ENCODE measurements around the gene FAM193A.

Gene FAM193A

DNA sequence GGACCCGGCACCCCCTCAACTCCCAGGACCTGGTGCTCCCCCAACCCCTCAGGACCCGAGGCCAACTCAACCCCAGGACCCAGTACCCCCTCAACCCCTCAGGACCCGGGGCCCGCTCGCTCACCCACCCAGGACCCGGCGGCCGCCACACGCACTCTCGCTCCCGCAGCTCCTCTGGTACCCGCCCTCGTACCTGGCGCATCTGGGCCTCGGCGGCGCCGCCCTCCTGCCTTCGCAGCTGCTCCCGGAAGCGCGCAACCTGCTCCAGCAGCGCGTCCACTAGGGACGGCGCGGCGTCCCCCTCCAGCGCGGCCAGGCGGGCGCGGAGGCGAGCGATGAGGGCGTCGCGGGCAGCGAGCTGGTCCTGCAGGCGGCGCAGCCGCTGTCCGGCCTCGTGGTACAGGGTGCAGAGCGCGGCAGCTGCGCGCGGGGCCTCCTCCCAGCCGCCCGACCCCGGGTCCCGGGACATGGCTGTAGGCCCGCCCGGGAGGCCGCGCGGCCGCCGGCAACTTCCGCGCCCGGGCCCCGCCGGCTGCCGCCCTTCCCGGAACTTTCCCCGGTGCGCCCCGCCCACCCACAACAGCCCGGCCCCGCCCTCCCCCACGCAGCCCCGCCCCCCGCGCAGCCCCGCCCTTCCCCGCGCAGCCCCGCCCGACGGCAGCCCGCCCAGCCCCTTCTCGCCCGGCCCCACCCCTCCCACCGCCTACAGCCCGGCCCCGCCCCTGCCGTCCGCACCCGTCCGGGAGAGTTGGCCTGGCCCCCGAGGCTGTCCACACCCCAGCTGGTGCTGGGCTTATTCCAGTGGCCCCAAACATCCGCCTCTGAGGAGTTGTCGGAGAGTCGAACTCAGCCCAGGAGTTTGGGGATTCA, 219.6 kb downstream of the FAM193A start, which contains the start of gene TNIP2:
TNIP2 (minus strand) TSS at position 516 of the 870 bp plus-strand sequence; CDS start at position 469, 47 bp downstream.
- no peak for TF ChIP-seq GATA3 (IDR thresholded peaks at IDR 0.05; ENCODE audit: low read depth, low read length)
- no peak for TF ChIP-seq GATA2 (IDR thresholded peaks at IDR 0.05; ENCODE audit: low read depth, low read length)

DNA sequence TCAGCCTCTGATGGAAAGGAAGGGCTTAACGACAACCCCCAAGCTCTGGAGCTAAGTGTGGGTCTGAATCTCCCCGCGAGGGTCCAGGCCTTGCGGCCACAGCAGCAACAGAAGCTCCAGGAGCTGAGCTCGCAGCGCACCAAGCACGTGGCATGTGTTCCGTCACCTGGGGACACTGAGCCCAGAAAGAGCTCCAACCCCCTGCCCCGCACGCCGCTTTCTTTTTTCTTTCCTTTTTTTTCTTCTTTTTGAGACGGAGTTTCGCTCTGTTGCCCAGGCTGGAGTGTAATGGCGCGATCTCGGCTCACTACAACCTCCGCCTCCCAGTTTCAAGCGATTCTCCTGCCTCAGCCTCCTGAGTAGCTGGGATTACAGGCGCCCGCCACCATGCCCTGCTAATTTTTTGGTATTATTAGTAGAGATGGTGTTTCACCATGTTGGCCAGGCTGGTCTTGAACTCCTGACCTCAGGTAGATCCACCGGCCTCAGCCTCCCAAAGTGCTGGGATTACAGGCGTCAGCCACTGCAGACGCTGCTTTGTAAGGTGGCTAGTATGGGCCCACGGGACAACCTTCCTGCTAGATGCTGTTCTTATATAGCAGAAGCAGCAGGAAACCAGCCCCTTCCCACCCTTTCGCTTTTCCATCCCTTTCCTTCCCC, 220.4 kb downstream of the FAM193A start:
- TF ChIP-seq GATA2 (IDR thresholded peaks at IDR 0.05; ENCODE audit: low read depth, low read length) = no peak
- no peak for TF ChIP-seq GATA3 (IDR thresholded peaks at IDR 0.05; ENCODE audit: low read depth, low read length)

DNA sequence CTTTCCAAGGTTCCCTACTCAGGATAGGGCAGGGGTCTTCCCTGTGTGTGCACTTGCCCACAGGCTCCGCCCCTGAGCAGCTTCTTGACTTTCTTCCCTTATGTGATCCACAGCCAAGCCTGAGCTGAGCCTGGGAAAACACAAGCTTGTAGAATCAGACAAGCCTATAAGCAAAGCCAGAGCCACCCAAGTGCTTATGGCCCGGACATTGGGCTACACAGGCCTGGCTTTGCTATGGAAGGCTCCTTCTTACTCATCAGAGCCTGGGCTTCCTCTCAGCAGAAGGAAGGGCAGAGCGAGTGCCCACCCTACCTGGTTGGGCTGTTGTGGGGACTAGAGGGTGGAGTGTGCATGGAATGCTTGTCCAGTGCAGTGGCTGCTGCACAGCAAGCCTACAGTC, 221.0 kb downstream of the FAM193A start:
- TF ChIP-seq GATA2 (IDR thresholded peaks at IDR 0.05; ENCODE audit: low read depth, low read length) (no peak), GATA3 (IDR thresholded peaks at IDR 0.05; ENCODE audit: low read depth, low read length) (no peak)

DNA sequence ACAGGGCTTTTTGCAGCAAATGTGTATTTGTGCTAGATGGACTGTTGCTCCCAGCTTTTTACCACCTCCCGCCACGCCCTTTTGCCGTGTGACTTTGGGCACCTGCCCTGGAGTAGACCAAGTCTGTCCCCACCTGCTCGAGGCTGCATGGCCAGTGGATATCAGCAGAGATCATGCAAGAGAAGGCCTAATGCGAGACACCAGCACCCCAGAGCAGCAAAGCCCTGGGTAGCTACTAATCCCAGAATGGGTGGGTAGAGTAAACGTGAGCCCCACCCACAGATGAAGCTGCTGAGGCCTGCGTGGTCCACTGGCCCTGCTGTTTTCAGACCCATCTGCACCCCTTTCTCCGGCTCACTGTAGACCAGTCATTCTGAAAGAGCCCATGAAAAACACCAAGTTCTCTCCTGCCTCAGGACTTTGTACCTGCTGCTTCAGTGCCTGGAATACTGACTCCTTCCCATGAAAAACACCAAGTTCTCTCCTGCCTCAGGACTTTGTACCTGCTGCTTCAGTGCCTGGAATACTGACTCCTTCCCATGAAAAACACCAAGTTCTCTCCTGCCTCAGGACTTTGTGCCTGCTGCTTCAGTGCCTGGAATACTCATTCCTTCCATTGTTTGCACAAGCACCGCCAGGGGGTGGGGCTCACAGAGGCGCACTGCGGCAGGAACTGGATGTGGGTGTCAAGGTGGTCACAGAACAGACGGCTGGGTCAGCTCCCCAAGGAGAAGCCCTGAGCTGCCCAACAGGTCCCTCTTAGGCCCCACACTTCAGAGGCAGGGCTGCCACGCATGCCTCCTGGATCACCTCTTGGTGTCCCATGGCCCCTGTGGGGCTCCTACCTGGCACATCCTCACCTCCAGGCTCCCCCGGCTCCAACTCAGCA, 224.8 kb downstream of the FAM193A start:
- TF ChIP-seq GATA3 (IDR thresholded peaks at IDR 0.05; ENCODE audit: low read depth, low read length) = no peak
- no peak for TF ChIP-seq GATA2 (IDR thresholded peaks at IDR 0.05; ENCODE audit: low read depth, low read length)

- no peak for TF ChIP-seq GATA3 (IDR thresholded peaks at IDR 0.05; ENCODE audit: low read depth, low read length)
- no peak for TF ChIP-seq GATA2 (IDR thresholded peaks at IDR 0.05; ENCODE audit: low read depth, low read length)
These were observed 225.6 kb downstream of the FAM193A start for GRCh38 chr4:2762048-2762447.

- TF ChIP-seq GATA2 (IDR thresholded peaks at IDR 0.05; ENCODE audit: low read depth, low read length) (no peak), GATA3 (IDR thresholded peaks at IDR 0.05; ENCODE audit: low read depth, low read length) (no peak)
These were observed 227.1 kb downstream of the FAM193A start for GRCh38 chr4:2763511-2763967.

DNA sequence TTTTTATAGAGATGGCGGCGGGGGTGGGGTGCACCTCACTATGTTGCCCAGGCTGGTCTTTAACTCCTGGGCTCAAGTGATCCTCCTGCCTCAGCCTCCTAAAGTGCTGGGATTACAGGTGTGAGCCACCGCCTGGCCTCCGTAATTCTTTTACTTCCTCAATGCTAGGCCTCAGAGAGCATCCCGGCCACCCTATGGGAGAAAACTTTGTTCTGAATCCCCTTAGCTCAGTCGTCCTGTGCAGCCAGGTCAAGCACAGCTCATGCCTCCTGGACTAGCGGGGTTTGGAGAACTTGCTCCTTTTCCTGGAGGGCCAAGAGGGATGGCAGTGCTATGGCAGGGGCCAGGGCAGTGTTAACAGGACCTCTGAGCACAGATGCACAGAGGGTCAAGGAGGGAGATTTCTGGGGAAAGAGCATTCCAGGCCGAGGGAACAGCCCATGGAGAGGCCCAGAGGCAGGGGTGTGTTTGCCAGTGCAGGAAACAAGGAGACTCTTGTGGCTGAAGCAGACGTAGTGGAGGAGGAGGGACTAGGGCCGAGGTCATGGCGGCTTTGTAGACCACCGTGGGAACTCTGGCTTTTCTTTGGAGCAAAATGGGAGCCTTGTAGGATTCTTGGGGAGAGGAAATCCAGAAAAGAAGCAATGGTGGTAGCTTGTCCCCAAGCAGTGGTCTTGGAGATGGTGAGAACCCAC, 229.5 kb downstream of the FAM193A start:
- TF ChIP-seq GATA2 (IDR thresholded peaks at IDR 0.05; ENCODE audit: low read depth, low read length) (no peak), GATA3 (IDR thresholded peaks at IDR 0.05; ENCODE audit: low read depth, low read length) (no peak)

DNA sequence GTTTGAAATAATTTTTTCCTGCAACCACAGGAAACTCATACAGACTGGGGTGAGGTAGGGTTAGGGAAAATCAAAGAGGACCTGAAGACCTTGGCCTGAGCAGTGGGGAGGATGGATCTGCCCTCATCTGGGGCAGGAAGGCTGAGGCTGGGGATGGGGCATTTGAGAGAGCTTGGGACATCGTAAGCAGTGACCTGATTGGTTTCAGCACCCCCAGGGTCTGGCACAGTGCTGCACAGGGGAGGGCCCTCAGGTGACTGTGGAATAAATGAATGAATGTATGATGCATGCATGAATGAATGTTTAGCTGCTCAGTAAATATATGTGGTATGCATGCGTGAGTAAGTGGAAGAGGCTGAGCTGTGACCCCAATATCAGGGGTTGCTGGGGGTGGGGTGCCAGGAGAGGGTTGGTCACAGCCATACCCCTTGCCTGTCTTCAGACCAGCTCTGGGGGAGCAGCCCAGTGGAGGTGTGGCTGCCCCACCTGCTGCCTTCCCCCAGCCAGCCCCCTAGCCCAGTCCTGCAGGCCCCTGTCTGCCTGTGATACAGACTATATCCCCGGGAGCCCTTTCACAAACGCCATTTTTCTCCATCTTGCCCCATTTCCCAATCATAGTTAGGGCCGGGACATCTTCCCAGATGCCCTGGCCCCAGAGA, 230.7 kb downstream of the FAM193A start:
- no peak for TF ChIP-seq GATA3 (IDR thresholded peaks at IDR 0.05; ENCODE audit: low read depth, low read length)
- TF ChIP-seq GATA2 (IDR thresholded peaks at IDR 0.05; ENCODE audit: low read depth, low read length) = no peak

- TF ChIP-seq GATA3 (IDR thresholded peaks at IDR 0.05; ENCODE audit: low read depth, low read length) = no peak
- TF ChIP-seq GATA2 (IDR thresholded peaks at IDR 0.05; ENCODE audit: low read depth, low read length) = no peak
These were observed 231.2 kb downstream of the FAM193A start for GRCh38 chr4:2767705-2768074.

DNA sequence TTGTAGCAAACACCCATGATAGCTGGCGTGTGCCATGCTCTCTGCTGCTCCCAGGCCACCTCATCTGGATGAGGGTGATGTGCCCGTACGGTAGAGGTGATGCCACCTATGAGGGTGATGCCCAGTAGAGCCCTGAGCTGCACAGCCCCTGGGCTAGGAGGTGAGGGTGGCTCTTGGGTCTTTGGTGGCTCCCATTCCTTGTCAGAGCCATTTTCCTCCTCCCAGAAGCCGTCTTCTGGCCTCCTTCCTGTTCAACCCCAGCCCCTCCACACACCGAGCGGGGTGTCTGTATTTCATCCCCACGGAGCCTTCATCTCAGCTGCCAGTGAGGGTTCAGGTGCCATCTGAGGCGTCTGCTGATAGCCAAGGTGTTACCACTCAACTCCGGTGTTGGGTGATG, 231.7 kb downstream of the FAM193A start:
- TF ChIP-seq GATA2 (IDR thresholded peaks at IDR 0.05; ENCODE audit: low read depth, low read length) (no peak), GATA3 (IDR thresholded peaks at IDR 0.05; ENCODE audit: low read depth, low read length) (no peak)

- TF ChIP-seq GATA3 (IDR thresholded peaks at IDR 0.05; ENCODE audit: low read depth, low read length) = no peak
- no peak for TF ChIP-seq GATA2 (IDR thresholded peaks at IDR 0.05; ENCODE audit: low read depth, low read length)
These were observed 232.5 kb downstream of the FAM193A start for GRCh38 chr4:2768921-2769336.

GRCh38 chr4:2771264-2771663, 234.8 kb downstream of the FAM193A start:
- no peak for TF ChIP-seq GATA2 (IDR thresholded peaks at IDR 0.05; ENCODE audit: low read depth, low read length)
- TF ChIP-seq GATA3 (IDR thresholded peaks at IDR 0.05; ENCODE audit: low read depth, low read length) = no peak

DNA sequence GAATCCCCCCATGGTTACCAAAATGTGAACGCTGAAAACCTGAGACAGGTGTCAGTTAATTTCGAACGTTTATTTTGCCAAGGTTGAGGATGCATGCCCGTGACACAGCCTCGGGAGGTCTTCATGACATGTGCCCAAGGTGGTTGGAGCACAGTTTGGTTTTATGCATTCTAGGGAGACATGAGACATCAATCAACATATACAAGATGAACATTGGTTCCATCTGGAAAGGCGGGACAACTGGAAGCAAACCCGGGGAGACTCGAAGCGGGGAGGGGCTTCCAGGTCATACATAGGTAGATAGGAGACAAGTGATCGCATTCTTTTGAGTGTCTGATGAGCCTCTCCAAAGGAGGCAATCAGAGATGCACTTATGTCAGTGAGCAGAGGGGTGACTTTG, 245.5 kb downstream of the FAM193A start:
- no peak for TF ChIP-seq GATA2 (IDR thresholded peaks at IDR 0.05; ENCODE audit: low read depth, low read length)
- TF ChIP-seq GATA3 (IDR thresholded peaks at IDR 0.05; ENCODE audit: low read depth, low read length) = no peak

All from SH-SY5Y (cell line).